CD4-positive, alpha-beta T cell treated with Interleukin-17A for 4 hours (primary cell): ENCODE results near the gene GNRH2.
"Not testable (repeated sequence)": the region's sequence is repeated elsewhere in the genome, so short reads cannot be mapped to it uniquely, and the experiment has no call there.

Experiments
- DNase-seq: peaks from one replicate; pipeline ENCODE4 v3.0.0-alpha.2; 2020; ENCODE audit warnings: mixed read lengths

The GNRH2 gene

GRCh38 chr20:3043322-3043721, at the start of gene GNRH2:
Gene GNRH2, plus strand, starts transcription at chr20:3043622. Its CDS starts 793 bp downstream, at chr20:3044415.
- no peak for DNase-seq

- DNase-seq = no peak
These were observed 47.6 kb upstream of the GNRH2 start for GRCh38 chr20:2995796-2996195.

- DNase-seq = no peak
These were observed 44.7 kb upstream of the GNRH2 start for GRCh38 chr20:2998728-2999127.

- DNase-seq = peak; percentile 16
These were observed 42.4 kb upstream of the GNRH2 start for GRCh38 chr20:3000852-3001523.

GRCh38 chr20:3003416-3003815, 40.0 kb upstream of the GNRH2 start:
- no peak for DNase-seq

GRCh38 chr20:3010985-3011723, 32.3 kb upstream of the GNRH2 start:
- no peak for DNase-seq

- no peak for DNase-seq
These were observed 31.7 kb upstream of the GNRH2 start for GRCh38 chr20:3011752-3012151.

GRCh38 chr20:3013771-3014170, 29.7 kb upstream of the GNRH2 start:
- no peak for DNase-seq

GRCh38 chr20:3014179-3014578, 29.2 kb upstream of the GNRH2 start:
- no peak for DNase-seq

GRCh38 chr20:3014662-3015061, 28.8 kb upstream of the GNRH2 start:
- no peak for DNase-seq

- not testable (repeated sequence) for DNase-seq
These were observed 28.1 kb upstream of the GNRH2 start for GRCh38 chr20:3015302-3015701.

- DNase-seq = no peak
These were observed 22.1 kb upstream of the GNRH2 start for GRCh38 chr20:3021327-3021726.

- no peak for DNase-seq
These were observed 21.6 kb upstream of the GNRH2 start for GRCh38 chr20:3021777-3022176.

- DNase-seq = not testable (repeated sequence)
These were observed 20.6 kb upstream of the GNRH2 start for GRCh38 chr20:3022559-3023490.

GRCh38 chr20:3027987-3028386, 15.4 kb upstream of the GNRH2 start:
- DNase-seq = no peak

- no peak for DNase-seq
These were observed 11.8 kb upstream of the GNRH2 start for GRCh38 chr20:3031524-3032147.

GRCh38 chr20:3032624-3033023, 10.8 kb upstream of the GNRH2 start:
- DNase-seq = no peak

- no peak for DNase-seq
These were observed 5.8 kb upstream of the GNRH2 start for GRCh38 chr20:3037654-3038053.

- DNase-seq = no peak
These were observed 5.0 kb upstream of the GNRH2 start for GRCh38 chr20:3038454-3038853.

- DNase-seq = no peak
These were observed 4.0 kb upstream of the GNRH2 start for GRCh38 chr20:3039426-3039825.

GRCh38 chr20:3040086-3040485, 3.3 kb upstream of the GNRH2 start:
- DNase-seq = no peak

- no peak for DNase-seq
These were observed 1.5 kb upstream of the GNRH2 start for GRCh38 chr20:3041854-3042409.

GRCh38 chr20:3042625-3043024, 797 bp upstream of the GNRH2 start:
- no peak for DNase-seq
